Esophagus squamous epithelium (tissue), 4 donors: ENCODE measurements around the gene NSD2.

ENCODE experiments used
- POLR2A ChIP-seq, 4 donors: fragments of 450-650 bp; IDR thresholded peaks; one replicate each; pipeline ENCODE4 v1.6.1; 2017; ENCODE audit warnings: antibody characterized with exemption in 4 of 4, mild to moderate bottlenecking in 4 of 4, moderate library complexity in 3 of 4
- TF ChIP-seq, protein P1 (sequence below), 6 experiments: fragments of 450-650 bp in 4 of 6; fragments of 200-600 bp in 2 of 6; sonication (generic) in 2 of 6; IDR thresholded peaks; one replicate each; pipeline ENCODE4 v1.5.1; 2016 to 2019; ENCODE audit warnings: antibody characterized with exemption in 6 of 6, mild to moderate bottlenecking in 4 of 6, moderate library complexity in 4 of 6

GRCh38 chr4:1871471-1872021 is 353 bp downstream of the NSD2 start:
- TF ChIP-seq, protein P1, sequence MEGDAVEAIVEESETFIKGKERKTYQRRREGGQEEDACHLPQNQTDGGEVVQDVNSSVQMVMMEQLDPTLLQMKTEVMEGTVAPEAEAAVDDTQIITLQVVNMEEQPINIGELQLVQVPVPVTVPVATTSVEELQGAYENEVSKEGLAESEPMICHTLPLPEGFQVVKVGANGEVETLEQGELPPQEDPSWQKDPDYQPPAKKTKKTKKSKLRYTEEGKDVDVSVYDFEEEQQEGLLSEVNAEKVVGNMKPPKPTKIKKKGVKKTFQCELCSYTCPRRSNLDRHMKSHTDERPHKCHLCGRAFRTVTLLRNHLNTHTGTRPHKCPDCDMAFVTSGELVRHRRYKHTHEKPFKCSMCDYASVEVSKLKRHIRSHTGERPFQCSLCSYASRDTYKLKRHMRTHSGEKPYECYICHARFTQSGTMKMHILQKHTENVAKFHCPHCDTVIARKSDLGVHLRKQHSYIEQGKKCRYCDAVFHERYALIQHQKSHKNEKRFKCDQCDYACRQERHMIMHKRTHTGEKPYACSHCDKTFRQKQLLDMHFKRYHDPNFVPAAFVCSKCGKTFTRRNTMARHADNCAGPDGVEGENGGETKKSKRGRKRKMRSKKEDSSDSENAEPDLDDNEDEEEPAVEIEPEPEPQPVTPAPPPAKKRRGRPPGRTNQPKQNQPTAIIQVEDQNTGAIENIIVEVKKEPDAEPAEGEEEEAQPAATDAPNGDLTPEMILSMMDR (IDR thresholded peaks at IDR 0.05) = no peak
- no peak for TF ChIP-seq POLR2A (IDR thresholded peaks at IDR 0.05)
